GM12872 (cell line): ENCODE measurements around the gene RALA.

Experiments used
- CTCF ChIP-seq: IDR thresholded peaks from 3 replicates; pipeline ENCODE4 v1.5.1; 2011; ENCODE audit warnings: low read depth, mild to moderate bottlenecking, low read length, moderate library complexity; ENCODE audit not compliant: insufficient read depth

The RALA gene

GRCh38 chr7:39623047-39623731, at the start of gene RALA:
Gene RALA (plus strand): TSS chr7:39623572. CDS start chr7:39686668, 63,096 bp downstream.
- TF ChIP-seq CTCF, result no peak

GRCh38 chr7:39574673-39575349, 48.6 kb upstream of the RALA start:
- TF ChIP-seq CTCF, result no peak

- no peak for TF ChIP-seq CTCF
These were observed 46.0 kb upstream of the RALA start for GRCh38 chr7:39577229-39577874.

DNA sequence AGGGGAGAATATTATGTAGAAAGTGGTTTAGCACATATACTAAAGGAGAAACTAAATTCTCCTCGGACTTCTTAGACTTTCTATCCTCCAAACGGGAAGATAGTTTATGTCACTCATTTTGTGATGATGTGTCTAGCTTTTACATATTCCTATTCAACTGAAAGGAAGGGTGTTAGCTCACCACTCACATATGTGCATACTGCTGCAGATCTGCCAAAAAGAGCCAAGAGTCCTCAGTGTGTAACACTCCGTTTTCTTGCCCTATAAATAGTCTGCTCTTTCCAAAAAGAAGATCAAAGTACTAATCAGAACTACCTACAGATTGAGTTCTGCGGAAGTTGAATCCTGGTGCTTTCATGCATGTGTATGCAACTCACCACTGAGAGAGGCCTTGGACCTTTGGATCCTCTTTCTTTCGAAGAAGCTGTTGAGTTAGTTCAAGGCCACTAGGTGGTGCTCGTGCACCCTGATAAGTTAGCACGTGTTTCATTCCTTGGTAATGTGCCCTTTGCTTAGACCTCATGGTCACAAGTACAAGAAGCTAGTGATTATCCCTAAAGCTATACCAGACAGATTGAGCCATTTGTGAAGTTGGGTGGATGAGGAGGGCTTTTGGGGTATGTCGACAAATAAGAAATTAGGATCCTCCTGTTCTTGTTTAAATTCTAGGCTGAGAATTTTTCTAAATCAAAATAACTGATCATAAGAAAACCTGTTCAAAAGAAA, 43.1 kb upstream of the RALA start:
- peak; percentile 82 for TF ChIP-seq CTCF

DNA sequence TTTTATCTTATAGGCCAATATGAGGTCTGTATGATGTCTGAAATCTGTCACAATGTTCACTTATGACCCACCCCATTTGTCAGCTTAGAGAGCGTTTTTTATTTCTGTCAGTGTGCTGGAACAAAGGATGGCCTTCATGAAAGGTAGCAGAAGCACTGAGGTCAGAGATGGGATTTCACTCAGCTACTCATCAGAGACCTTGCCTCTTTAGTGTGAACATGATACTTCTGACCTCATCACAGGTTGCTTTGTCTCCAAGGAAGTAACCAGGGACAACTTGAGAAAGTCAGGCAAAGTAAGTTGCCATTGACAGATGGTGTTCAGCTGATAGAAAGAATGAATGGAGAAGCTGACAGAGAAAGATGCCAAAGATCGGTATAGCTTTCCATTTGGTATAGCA, 40.8 kb upstream of the RALA start:
- TF ChIP-seq CTCF, result no peak

GRCh38 chr7:39583539-39583938, 39.8 kb upstream of the RALA start:
- no peak for TF ChIP-seq CTCF

GRCh38 chr7:39587393-39587792, 36.0 kb upstream of the RALA start:
- no peak for TF ChIP-seq CTCF
